HG02642 (cell line): ENCODE measurements around the gene LPP.
A peak's percentile ranks its signal among the peaks of the same experiment; 100 is the strongest.

ENCODE experiments used
- ATAC-seq: cut with Tn5 transposase; IDR thresholded peaks from one replicate; pipeline ENCODE4 v1.9.1; 2021; ENCODE audit warnings: mild to moderate bottlenecking; ENCODE audit not compliant: unreplicated experiment, poor library complexity

The LPP gene

GRCh38 chr3:188742755-188743550, 589.0 kb downstream of the LPP start:
- no peak for ATAC-seq

GRCh38 chr3:188744166-188744565, 590.2 kb downstream of the LPP start:
- no peak for ATAC-seq

GRCh38 chr3:188745031-188745430, 591.1 kb downstream of the LPP start:
- ATAC-seq, result no peak

GRCh38 chr3:188746291-188746783, 592.4 kb downstream of the LPP start:
- no peak for ATAC-seq

GRCh38 chr3:188747489-188747888, 593.5 kb downstream of the LPP start:
- no peak for ATAC-seq

- ATAC-seq, result no peak
These were observed 595.2 kb downstream of the LPP start for GRCh38 chr3:188749010-188749617.

- no peak for ATAC-seq
These were observed 595.9 kb downstream of the LPP start for GRCh38 chr3:188749830-188750229.

- ATAC-seq, result no peak
These were observed 596.7 kb downstream of the LPP start for GRCh38 chr3:188750617-188751016.

GRCh38 chr3:188752850-188753249, 598.9 kb downstream of the LPP start:
- ATAC-seq, result peak; percentile 44

- ATAC-seq, result peak; percentile 67
These were observed 600.3 kb downstream of the LPP start for GRCh38 chr3:188754267-188754666.

- ATAC-seq, result no peak
These were observed 602.3 kb downstream of the LPP start for GRCh38 chr3:188756241-188756640.

GRCh38 chr3:188759336-188760005, 605.5 kb downstream of the LPP start:
- ATAC-seq, result no peak

- no peak for ATAC-seq
These were observed 606.5 kb downstream of the LPP start for GRCh38 chr3:188760408-188760807.

GRCh38 chr3:188761439-188761838, 607.5 kb downstream of the LPP start:
- ATAC-seq, result no peak

- ATAC-seq, result no peak
These were observed 608.0 kb downstream of the LPP start for GRCh38 chr3:188761964-188762363.

GRCh38 chr3:188764609-188765008, 610.7 kb downstream of the LPP start:
- ATAC-seq, result no peak

GRCh38 chr3:188769831-188770230, 615.9 kb downstream of the LPP start:
- ATAC-seq, result no peak

GRCh38 chr3:188772886-188773285, 618.9 kb downstream of the LPP start:
- no peak for ATAC-seq

- ATAC-seq, result no peak
These were observed 621.5 kb downstream of the LPP start for GRCh38 chr3:188775412-188775811.

- ATAC-seq, result no peak
These were observed 622.5 kb downstream of the LPP start for GRCh38 chr3:188776447-188776846.
